CD4-positive, CD25-positive, alpha-beta regulatory T cell (primary cell): Measurements from ENCODE around the gene SH3BP5. TPM values are rescaled to one million over a fixed set of nuclear protein-coding genes. Genes with fewer than 3 reads are reported as not detected.

Experiments
- ATAC-seq, 2 donors: fragments of 150-1000 bp; cut with Tn5 transposase; one replicate each; pipeline ENCODE4 v1.10.0; 2021; ENCODE audit warnings: low read depth in 2 of 2, moderate number of reproducible peaks in 2 of 2, moderate library complexity in 1 of 2
- DNase-seq, 3 donors: peaks; one replicate each; pipeline versions ENCODE4 v3.0.0 to v3.0.0-alpha.2; 2012 to 2022; ENCODE audit warnings: mixed read lengths in 1 of 3
- H3K27ac ChIP-seq: one replicate; pipeline ENCODE4 v1.7.0; 2013; ENCODE audit warnings: mild to moderate bottlenecking, low read length; ENCODE audit not compliant: insufficient read depth, poor library complexity, severe bottlenecking
- H3K27me3 ChIP-seq: one replicate; pipeline ENCODE4 v1.7.0; 2013; ENCODE audit warnings: low read length; ENCODE audit not compliant: control insufficient read depth, insufficient read depth
- H3K36me3 ChIP-seq: one replicate; pipeline ENCODE4 v1.7.0; 2013; ENCODE audit warnings: mild to moderate bottlenecking, low read length, moderate library complexity; ENCODE audit not compliant: control insufficient read depth, insufficient read depth
- H3K4me1 ChIP-seq: 2 replicates; pipeline ENCODE4 v1.7.0; 2013; ENCODE audit warnings: mild to moderate bottlenecking, low read length; ENCODE audit not compliant: insufficient read depth, control insufficient read depth, poor library complexity, severe bottlenecking
- H3K4me3 ChIP-seq: one replicate; pipeline ENCODE4 v1.7.0; 2013; ENCODE audit warnings: low read depth, mild to moderate bottlenecking, low read length, moderate library complexity
- H3K9me3 ChIP-seq, 2 experiments: 1 replicate in 1 of 2; 2 replicates in 1 of 2; pipeline ENCODE4 v1.7.0; 2013; ENCODE audit warnings: low read length in 2 of 2, mild to moderate bottlenecking in 1 of 2, moderate library complexity in 1 of 2; ENCODE audit not compliant: control insufficient read depth in 2 of 2
- H3K27ac Mint-ChIP-seq, 3 donors: one replicate each; pipeline ENCODE4 v1.8.0; 2020 to 2022; ENCODE audit warnings: mild to moderate bottlenecking in 3 of 3, mixed read lengths in 3 of 3, moderate library complexity in 2 of 3
- H3K27me3 Mint-ChIP-seq: one replicate; pipeline ENCODE4 v1.8.0; 2022; ENCODE audit warnings: mild to moderate bottlenecking, mixed read lengths
- H3K36me3 Mint-ChIP-seq: one replicate; pipeline ENCODE4 v1.8.0; 2020; ENCODE audit warnings: mixed read lengths
- H3K4me1 Mint-ChIP-seq, 4 donors: one replicate each; pipeline ENCODE4 v1.8.0; 2020 to 2022; ENCODE audit warnings: mixed read lengths in 4 of 4, mild to moderate bottlenecking in 1 of 4
- H3K4me3 Mint-ChIP-seq, 4 donors: one replicate each; pipeline ENCODE4 v1.8.0; 2020 to 2022; ENCODE audit warnings: mild to moderate bottlenecking in 4 of 4, mixed read lengths in 4 of 4, moderate library complexity in 3 of 4
- H3K9me3 Mint-ChIP-seq, 7 donors: one replicate each; pipeline ENCODE4 v1.8.0; 2020 to 2022; ENCODE audit warnings: mixed read lengths in 7 of 7, mild to moderate bottlenecking in 3 of 7, moderate library complexity in 2 of 7
- polyA plus RNA-seq, 4 donors: library from polyadenylated mRNA; unstranded; fragments of 300-500 nt; fragmentation: Illumina TruSeq; gene quantifications; one replicate each; pipeline ENCODE4 v1.2.3, GENCODE V29; 2021
- total RNA-seq: library from RNA; stranded (reverse); gene quantifications from one replicate; pipeline ENCODE4 v1.2.3, GENCODE V29; 2022

The SH3BP5 gene
- total and polyA plus RNA-seq, 5 donors from 2014 or later = 24.7 to 68.6 (median 32.8) TPM

DNA sequence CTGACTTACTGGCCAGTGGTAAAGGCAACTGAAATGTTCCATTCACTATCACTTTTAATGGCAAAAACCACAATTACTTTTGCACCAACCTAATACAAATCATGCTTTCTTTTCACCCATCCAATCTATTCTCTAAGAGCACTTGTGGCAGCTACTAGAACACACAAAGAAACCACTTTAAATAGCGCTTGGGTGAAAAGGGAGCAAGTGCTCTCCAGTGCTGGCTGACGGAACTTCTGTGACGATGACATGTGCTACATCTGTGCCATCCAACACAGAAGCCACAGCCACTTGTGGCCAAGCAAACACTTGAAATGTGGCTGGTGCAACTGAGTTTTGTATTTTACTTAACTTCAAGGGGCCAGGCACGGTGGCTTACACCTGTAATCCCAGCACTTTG, 18.9 kb downstream of the SH3BP5 start:
- Mint-ChIP-seq H3K4me1 (peaks cover 37 to 83% (median 61%) of the 10 kb centered on the region in 4 donors), H3K27me3 (no peaks in the 10 kb centered on the region), H3K36me3 (peaks cover 19% of the 10 kb centered on the region), H3K27ac (no peak overlapping the region), H3K4me3 (no peak overlapping the region), H3K9me3 (no peaks in the 10 kb centered on the region)
- no peak overlapping the region for H3K4me3 ChIP-seq
- no peak for DNase-seq
- H3K27me3 ChIP-seq = no peaks in the 10 kb centered on the region
- H3K9me3 ChIP-seq = no peaks in the 10 kb centered on the region
- no peak overlapping the region for H3K27ac ChIP-seq
- peaks cover 50% of the 10 kb centered on the region for H3K4me1 ChIP-seq
- ATAC-seq = no peak
- H3K36me3 ChIP-seq = peaks cover 9% of the 10 kb centered on the region

DNA sequence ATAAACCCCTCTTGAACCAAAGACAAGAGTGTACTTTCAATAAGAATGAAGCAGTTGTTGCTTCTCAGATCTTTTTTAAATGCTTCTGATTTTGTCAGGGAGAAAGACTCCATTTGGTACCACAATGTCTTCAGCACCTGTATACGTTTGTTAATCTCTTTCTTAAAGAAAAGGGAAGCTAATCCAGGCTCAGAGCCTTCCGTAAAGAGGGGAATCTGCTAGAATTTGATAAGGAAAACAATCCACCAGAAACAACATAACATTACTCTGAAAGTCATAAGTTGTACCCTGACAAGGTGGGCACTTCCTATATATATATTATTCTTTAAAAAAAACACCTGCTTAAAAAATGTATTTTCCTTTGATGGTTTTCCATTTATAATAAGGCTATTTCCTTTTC, 19.8 kb downstream of the SH3BP5 start:
- H3K27me3 ChIP-seq = no peaks in the 10 kb centered on the region
- no peak for ATAC-seq
- H3K9me3 ChIP-seq = no peaks in the 10 kb centered on the region
- Mint-ChIP-seq H3K27ac (peak overlapping the region in 2 of 3 donors; percentile 58 to 70), H3K4me3 (peak overlapping the region in 1 of 4 donors; percentile 41), H3K4me1 (peaks cover 36 to 86% (median 62%) of the 10 kb centered on the region in 4 donors), H3K27me3 (no peaks in the 10 kb centered on the region), H3K9me3 (no peaks in the 10 kb centered on the region), H3K36me3 (peaks cover 19% of the 10 kb centered on the region)
- DNase-seq = no peak
- peaks cover 43% of the 10 kb centered on the region for H3K4me1 ChIP-seq
- no peak overlapping the region for H3K27ac ChIP-seq
- peaks cover 9% of the 10 kb centered on the region for H3K36me3 ChIP-seq
- H3K4me3 ChIP-seq = no peak overlapping the region

- peak overlapping the region; percentile 35 to 85 (median 68) for H3K27ac Mint-ChIP-seq
- H3K4me3 ChIP-seq = peak overlapping the region; percentile 6
- no peaks in the 10 kb centered on the region for H3K9me3 ChIP-seq
- peaks cover 38% of the 10 kb centered on the region for H3K4me1 ChIP-seq
- H3K36me3 ChIP-seq = peaks cover 3% of the 10 kb centered on the region
- H3K36me3 Mint-ChIP-seq = peaks cover 15% of the 10 kb centered on the region
- H3K27me3 Mint-ChIP-seq = no peaks in the 10 kb centered on the region
- ATAC-seq = peak; percentile 99 to 100
- peak overlapping the region; percentile 23 to 77 (median 26) for H3K4me3 Mint-ChIP-seq
- peak in 2 of 3 donors; percentile 43 to 66 for DNase-seq
- H3K27ac ChIP-seq = peak overlapping the region; percentile 34
- peaks cover 30 to 73% (median 51%) of the 10 kb centered on the region in 4 donors for H3K4me1 Mint-ChIP-seq
- H3K27me3 ChIP-seq = no peaks in the 10 kb centered on the region
- H3K9me3 Mint-ChIP-seq = no peaks in the 10 kb centered on the region
Observed at GRCh38 chr3:15310491-15311370, 21.7 kb downstream of the SH3BP5 start.

- no peak for DNase-seq
- peak overlapping the region; percentile 34 for H3K27ac ChIP-seq
- no peak for ATAC-seq
Observed at GRCh38 chr3:15309662-15310335, 22.6 kb downstream of the SH3BP5 start.

DNA sequence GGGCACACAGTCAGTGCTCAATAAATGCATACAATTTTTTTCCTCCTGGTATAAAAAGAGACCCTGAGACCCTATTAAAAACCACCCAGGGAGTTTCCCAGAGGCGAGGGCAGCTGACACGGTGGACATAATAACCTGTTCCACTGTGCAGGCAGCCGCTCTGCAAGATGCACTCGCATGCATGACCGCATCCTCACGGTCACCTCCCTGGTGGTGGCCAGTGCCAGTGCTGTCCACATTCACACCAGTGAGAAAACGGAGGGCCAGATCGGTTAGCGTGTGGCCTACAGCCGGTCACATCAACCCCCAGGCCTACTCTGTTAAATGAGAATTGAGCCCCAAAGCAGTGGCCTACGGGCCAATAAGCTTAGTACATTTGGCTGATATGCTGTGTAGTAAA, 24.8 kb downstream of the SH3BP5 start:
- Mint-ChIP-seq H3K27me3 (no peaks in the 10 kb centered on the region), H3K4me1 (peaks cover 25 to 69% (median 48%) of the 10 kb centered on the region in 4 donors), H3K4me3 (no peak overlapping the region), H3K36me3 (peaks cover 28% of the 10 kb centered on the region), H3K27ac (peak overlapping the region in 2 of 3 donors; percentile 22 to 26), H3K9me3 (no peaks in the 10 kb centered on the region)
- H3K9me3 ChIP-seq = no peaks in the 10 kb centered on the region
- ATAC-seq (no peak), DNase-seq (no peak)
- no peak overlapping the region for H3K27ac ChIP-seq
- H3K27me3 ChIP-seq = no peaks in the 10 kb centered on the region
- H3K4me1 ChIP-seq = peaks cover 51% of the 10 kb centered on the region
- H3K36me3 ChIP-seq = peaks cover 18% of the 10 kb centered on the region
- H3K4me3 ChIP-seq = no peak overlapping the region

More at GRCh38 chr3:15309662-15310335, 22.6 kb downstream of the SH3BP5 start:
- H3K27me3 ChIP-seq = no peaks in the 10 kb centered on the region
- peaks cover 3% of the 10 kb centered on the region for H3K36me3 ChIP-seq
- no peaks in the 10 kb centered on the region for H3K9me3 ChIP-seq
- H3K4me1 ChIP-seq = peaks cover 35% of the 10 kb centered on the region
- Mint-ChIP-seq H3K27ac (peak overlapping the region; percentile 35 to 85 (median 68)), H3K4me1 (peaks cover 25 to 71% (median 50%) of the 10 kb centered on the region in 4 donors), H3K36me3 (peaks cover 19% of the 10 kb centered on the region), H3K4me3 (peak overlapping the region in 2 of 4 donors; percentile 49 to 77), H3K27me3 (no peaks in the 10 kb centered on the region), H3K9me3 (no peaks in the 10 kb centered on the region)
- H3K4me3 ChIP-seq = no peak overlapping the region

DNA sequence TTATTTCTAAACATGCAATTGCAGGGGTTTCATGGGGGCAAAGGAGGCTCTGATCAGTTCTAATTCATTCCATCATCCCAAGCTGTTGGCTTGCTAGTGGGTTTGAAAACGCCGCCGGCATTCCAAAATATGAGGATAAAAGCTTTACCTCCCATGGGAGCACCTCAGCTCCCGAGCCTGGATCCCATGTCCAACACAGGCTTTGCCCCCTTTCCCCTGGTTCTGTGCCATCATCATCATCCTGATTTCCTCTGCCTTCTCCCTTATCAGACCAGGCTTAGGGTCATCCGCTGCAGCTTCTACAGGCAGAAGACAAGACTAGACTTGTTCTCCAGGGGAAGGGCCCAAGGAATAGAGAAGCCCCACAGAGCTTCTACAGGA, 25.4 kb downstream of the SH3BP5 start:
- H3K9me3 Mint-ChIP-seq = no peaks in the 10 kb centered on the region
- no peak overlapping the region for H3K4me3 ChIP-seq
- no peaks in the 10 kb centered on the region for H3K27me3 Mint-ChIP-seq
- no peak overlapping the region for H3K27ac ChIP-seq
- no peaks in the 10 kb centered on the region for H3K9me3 ChIP-seq
- DNase-seq (no peak), ATAC-seq (no peak)
- peaks cover 30% of the 10 kb centered on the region for H3K36me3 Mint-ChIP-seq
- H3K4me3 Mint-ChIP-seq = no peak overlapping the region
- H3K4me1 ChIP-seq = peaks cover 47% of the 10 kb centered on the region
- peaks cover 25 to 69% (median 48%) of the 10 kb centered on the region in 4 donors for H3K4me1 Mint-ChIP-seq
- H3K27ac Mint-ChIP-seq = no peak overlapping the region
- no peaks in the 10 kb centered on the region for H3K27me3 ChIP-seq
- peaks cover 24% of the 10 kb centered on the region for H3K36me3 ChIP-seq

DNA sequence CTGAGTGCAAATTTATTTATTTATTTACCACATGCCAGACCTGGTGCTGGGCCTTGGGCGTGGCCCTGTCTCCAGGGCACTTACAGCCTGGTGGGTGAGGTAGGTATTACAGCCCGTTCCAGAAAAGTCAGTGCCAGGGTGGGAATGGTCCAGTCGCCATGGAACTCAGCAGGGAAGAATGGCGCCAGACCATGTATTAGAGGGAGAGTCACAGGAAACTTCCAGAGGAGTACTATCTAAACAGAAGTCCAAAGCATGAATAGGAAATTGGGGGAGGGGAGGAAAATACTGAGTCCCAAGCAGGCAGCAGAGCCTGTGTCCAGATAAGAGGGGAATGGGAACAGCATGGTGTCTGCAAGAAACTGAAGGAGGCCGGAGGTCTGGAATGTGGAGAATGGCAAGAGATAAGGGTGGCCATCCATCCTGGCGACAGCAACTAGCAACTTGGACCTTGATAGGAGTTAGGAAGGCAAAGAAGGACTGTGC, 27.0 kb downstream of the SH3BP5 start:
- Mint-ChIP-seq H3K27ac (peak overlapping the region in 2 of 3 donors; percentile 73 to 87), H3K4me1 (peaks cover 27 to 71% (median 52%) of the 10 kb centered on the region in 4 donors), H3K4me3 (peak overlapping the region in 1 of 4 donors; percentile 22), H3K9me3 (no peaks in the 10 kb centered on the region), H3K36me3 (peaks cover 38% of the 10 kb centered on the region), H3K27me3 (no peaks in the 10 kb centered on the region)
- no peak overlapping the region for H3K4me3 ChIP-seq
- peaks cover 52% of the 10 kb centered on the region for H3K4me1 ChIP-seq
- peaks cover 33% of the 10 kb centered on the region for H3K36me3 ChIP-seq
- no peaks in the 10 kb centered on the region for H3K9me3 ChIP-seq
- H3K27ac ChIP-seq = no peak overlapping the region
- no peaks in the 10 kb centered on the region for H3K27me3 ChIP-seq
- DNase-seq (peak in 1 of 3 donors; percentile 19), ATAC-seq (no peak)
